ENCODE measurements around the gene DGKB.

DNA sequence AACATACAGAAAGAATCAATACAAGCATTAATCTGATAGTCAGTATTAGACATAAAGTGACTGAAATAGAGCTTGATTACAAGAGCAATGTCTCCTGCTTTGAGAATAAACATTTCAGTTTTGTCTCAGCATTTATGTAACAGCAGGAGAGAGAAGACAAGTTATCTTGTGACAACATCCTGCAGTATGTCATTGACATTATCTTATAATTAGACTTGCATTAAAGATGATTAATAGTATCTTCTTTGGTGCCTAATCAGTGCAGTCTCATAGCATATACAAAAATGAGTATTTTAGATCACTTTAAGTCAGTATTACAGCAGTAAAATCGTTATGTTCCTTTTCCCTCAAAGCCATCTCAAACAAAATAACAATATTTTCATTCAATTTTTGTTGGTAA lies 477.0 kb downstream of the DGKB start:
- TF ChIP-seq, protein P1, sequence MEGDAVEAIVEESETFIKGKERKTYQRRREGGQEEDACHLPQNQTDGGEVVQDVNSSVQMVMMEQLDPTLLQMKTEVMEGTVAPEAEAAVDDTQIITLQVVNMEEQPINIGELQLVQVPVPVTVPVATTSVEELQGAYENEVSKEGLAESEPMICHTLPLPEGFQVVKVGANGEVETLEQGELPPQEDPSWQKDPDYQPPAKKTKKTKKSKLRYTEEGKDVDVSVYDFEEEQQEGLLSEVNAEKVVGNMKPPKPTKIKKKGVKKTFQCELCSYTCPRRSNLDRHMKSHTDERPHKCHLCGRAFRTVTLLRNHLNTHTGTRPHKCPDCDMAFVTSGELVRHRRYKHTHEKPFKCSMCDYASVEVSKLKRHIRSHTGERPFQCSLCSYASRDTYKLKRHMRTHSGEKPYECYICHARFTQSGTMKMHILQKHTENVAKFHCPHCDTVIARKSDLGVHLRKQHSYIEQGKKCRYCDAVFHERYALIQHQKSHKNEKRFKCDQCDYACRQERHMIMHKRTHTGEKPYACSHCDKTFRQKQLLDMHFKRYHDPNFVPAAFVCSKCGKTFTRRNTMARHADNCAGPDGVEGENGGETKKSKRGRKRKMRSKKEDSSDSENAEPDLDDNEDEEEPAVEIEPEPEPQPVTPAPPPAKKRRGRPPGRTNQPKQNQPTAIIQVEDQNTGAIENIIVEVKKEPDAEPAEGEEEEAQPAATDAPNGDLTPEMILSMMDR (conservative IDR thresholded peaks at IDR 0.05; ENCODE audit: low read depth, low read length) = no peak
- no peak for TF ChIP-seq EZH2 (IDR thresholded peaks at IDR 0.05; ENCODE audit: borderline replicate concordance, low read depth, low read length, poor library complexity, severe bottlenecking)
